Amniotic stem cell (primary cell): Measurements from ENCODE around the gene CIB4.

Experiments
- DNase-seq: peaks from one replicate; lab custom pipeline; 2025; lab: John Stamatoyannopoulos, UW

CIB4 gene

DNA sequence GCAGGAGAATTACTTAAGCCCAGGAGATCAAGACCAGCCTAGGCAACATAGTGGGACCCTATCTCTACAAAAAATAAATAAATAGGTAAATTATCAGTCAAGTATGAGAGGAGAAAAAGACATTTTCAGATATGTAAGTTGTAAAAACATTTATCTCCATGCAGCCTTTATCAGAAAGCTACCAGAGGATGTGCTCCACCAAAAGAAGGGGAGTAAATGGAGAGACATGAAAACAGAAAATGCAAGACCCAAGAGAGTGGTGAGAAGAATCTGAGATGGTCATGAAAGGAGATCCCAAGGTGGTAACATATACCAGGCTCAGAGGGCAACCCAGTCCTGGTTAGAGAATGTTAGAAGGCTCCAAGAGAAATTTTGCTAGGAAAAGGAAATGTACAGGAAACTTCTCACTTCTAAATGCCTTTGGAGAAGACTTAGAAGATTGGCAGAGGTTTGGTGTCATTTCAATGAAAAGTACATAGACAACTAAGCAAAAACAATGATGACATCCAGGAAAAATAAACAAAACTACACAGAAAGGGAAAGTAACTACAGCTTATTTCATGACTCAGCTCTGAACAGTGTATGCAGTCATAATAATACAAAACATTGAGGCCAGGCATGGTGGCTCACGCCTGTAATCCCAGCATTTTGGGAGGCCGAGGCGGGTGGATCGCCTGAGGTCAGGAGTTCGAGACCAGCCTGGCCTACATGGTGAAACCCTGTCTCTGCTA lies 19.5 kb downstream of the CIB4 start:
- DNase-seq, result no peak

- DNase-seq, result no peak
Observed at GRCh38 chr2:26620031-26620605, 21.0 kb downstream of the CIB4 start.

- DNase-seq, result no peak
Observed at GRCh38 chr2:26619521-26619951, 21.6 kb downstream of the CIB4 start.

- no peak for DNase-seq
Observed at GRCh38 chr2:26619096-26619495, 22.1 kb downstream of the CIB4 start.

GRCh38 chr2:26618611-26619010 lies 22.6 kb downstream of the CIB4 start:
- no peak for DNase-seq

DNA sequence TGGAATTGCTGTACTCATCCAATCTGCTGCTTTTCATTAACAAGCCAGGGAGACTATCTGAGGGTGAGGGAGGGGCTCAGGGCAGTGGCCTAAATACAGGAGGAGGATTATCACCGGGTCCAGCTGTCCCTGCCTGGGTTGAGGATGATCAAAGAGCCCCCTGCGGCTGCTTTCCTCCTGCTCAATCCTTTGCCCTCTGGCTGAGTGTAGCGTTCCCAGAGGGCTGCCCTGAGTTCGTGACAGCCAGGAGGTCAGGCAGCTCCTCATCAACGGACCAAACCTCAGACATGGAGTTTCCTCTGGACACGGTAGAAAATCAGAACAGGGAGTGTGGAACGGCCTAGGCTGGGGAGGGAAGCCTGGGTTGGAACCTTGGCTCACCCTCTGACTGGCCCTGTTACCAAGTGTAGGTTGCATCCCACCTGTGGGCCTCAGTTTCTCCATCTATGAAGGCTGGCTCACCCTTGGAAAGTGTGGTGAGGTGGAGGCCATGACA lies 23.5 kb downstream of the CIB4 start:
- no peak for DNase-seq

DNA sequence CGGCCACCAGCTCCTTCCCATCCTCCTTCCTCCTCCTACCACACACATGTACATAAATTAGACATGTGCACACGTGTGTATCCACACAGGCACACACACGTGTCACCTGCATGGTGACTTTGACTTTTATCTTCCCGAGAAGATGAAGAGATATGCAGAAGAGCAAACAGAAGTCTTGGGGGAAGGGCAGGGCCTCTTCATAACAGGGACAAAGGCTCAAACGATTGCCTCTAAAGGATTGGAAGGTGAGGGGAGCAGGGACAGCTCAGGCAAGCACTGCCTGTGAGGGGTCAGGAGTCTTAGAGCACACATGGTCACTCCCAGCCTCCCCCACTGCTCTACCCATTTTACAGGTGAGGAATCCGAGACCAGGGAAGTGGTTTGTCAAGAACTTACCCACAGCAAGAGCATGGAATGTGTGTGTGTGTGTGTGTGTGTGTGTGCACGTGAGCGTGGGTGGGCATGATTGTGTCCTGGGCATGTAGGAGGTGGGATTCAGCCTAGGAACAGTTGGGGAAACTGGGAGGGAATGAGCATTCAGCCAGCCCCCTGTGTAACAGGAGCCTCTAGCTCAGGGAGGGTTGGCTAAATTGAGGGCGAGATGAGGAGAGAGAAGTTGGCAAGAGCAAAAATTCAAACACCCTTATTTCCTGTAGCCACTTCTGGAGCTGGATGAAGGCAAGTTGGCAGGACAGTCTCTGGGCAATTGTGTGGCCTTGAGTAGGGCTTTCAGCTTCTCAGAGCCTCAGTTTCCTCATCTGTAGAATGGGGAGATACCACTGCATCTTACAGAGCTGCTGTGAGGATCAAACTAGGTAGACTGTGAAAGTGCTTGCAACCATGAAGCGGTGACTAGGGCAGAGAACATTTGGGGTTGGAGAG lies 24.2 kb downstream of the CIB4 start:
- no peak for DNase-seq

GRCh38 chr2:26615860-26616705 lies 25.1 kb downstream of the CIB4 start:
- no peak for DNase-seq

DNA sequence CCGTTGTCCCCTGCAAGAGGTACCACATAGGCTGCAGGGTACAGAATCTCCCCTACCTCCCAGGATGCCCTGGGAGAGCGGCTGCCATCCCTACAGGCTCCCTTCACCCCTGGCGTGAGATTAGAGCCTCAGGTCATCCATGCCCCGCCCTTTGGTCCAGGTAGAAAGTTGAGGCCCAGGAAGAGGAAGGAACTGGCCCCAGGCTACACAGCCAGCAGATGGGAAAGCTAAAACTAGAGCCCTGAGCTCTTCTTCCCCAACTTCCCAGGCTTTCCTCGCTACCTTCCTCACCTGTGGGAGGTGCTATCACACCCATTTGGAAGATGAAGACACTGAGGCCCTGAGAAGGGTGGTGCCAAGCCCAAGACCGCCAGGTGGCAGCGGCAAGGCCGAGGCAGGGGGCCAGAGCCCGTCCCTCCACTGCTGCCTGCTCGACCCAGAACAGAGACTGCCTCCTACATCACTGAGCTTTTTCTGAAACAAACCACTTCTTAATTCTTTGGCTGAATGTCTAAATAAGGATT lies 25.8 kb downstream of the CIB4 start:
- no peak for DNase-seq

- no peak for DNase-seq
Observed at GRCh38 chr2:26614216-26615138, 26.7 kb downstream of the CIB4 start.

- no peak for DNase-seq
Observed at GRCh38 chr2:26613241-26614215, 27.6 kb downstream of the CIB4 start.

DNA sequence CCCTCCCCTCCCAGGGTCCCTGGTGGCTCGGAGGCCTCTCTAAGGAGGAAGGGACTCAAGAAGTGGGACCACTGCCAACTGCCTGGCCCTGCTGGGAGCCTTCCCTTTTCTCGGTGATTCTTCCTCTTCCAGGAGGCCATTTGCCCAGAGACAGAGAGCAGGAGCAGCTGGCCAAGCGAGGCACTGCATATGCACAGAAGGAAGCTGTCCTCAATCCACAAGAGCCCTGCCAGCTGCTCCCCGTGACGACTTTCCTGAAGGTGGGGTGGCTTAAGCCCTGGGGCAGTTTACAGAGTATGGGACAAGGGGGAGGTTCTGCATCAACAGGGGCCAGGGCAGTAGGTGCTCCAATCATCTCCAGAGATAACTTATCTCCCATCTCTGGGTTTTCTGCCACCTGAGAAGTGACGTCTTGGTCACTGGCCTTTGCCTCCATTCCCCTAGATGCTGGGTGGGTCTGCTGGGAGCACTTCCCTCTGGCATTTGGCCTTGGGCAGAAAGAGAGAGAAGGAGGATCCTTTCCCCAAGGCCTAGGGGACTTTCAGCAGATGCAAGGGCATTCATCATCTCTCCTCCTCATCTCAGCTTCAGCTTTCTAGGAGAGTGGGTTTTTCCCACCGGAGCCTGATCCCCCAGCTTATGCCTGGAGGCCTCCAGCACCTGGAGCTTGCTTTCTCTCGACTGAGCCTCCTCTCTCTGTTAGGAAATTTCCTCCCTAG lies 28.5 kb downstream of the CIB4 start:
- DNase-seq, result no peak

DNA sequence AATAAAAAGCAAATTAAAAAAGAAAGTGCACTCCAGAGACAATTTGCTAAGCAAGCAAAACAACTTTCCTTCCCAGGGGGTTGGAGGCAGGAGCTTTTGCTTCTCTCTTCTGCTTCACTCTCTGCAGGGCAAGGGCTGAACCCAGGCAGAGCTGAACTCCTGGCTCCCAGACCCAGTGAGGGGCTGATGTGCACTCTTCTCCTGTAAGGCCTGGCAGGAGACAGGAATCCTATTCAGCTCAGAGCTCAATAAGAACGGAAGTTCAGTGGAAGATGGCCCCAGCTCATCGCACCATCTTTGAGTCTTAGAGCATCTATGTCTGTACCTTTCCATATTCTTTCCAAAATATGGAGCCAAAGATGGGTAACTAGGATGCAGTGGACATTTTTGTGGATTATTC lies 29.1 kb downstream of the CIB4 start:
- DNase-seq, result no peak

DNA sequence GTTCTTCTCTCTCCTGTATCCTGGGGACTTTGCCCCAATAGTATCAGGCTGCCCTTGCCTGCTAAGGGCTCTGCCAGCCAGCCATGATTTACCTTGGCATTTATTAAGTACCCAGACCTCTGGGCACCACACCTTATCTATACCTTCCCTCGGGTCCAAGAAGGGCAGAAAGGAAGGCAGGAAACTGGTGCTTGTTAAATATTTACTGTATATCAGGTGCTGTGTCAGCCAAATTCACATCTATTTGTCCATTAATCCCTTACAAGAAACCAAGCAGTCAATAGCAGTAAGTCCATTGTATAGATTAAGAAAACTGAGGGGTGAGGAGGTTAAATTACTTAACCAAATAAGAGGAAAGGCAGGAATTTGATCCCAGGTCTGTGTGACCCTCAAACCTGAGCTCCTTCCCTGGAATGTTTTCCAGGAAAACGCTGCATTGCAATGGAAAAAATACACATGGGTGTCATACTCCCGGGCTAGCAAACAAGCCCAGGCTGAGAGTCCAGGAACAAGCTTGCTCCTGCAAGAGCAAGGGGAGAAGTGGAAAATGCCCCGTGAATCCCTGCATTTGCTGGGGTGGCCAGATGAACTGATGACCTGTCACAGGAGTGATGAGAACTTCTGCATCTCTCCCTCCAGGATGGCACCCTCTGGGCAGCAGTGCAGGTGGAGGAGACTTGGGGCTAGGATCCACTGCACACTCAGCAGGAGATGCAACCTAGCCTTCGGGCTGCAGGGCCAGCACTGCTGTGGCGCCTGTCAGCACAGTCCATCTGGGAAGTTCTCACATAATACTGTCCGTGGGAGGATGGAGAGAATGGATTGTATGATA lies 30.4 kb downstream of the CIB4 start:
- no peak for DNase-seq

DNA sequence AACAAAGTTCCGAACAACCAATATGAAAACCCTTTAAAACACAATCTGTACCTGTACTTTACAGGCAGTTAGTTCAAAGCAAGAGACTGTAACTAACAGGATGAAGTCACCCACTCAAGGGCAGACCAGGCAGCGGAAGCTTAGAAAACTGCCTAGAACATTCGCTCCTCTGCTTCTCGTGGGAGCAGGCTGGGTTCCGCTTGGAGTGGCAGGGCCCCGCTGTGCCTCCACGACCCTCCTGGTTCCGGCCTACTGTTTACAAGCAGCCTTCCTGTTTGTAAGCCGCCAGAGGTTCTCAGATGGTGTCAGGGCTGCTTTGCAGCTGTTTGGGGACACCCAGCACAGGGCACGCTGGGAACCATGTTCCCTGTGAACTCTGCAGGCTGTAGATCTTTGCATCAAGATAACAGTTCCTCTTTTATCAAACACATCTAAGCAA lies 31.3 kb downstream of the CIB4 start:
- no peak for DNase-seq

DNA sequence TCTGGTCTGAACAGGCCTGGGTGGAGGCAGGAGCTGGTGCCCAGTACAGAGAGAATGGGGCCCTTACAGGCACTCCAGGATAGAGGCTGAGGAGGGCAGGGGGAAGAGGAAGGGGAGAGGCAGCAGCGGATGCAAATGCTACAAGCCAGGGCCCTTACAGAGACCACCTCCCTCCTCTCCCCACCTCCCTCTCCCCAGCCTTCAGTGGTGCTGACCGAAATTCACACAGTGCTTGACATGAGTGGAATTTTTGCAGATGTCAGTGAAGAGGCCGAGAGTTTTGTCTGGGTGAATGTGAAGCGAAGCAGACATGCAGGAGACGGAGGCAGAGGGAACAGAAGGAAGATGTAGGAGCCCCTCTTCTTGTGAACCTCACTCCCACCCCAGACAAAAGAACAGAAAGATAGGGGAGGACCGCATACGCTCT lies 31.9 kb downstream of the CIB4 start:
- DNase-seq, result no peak

DNA sequence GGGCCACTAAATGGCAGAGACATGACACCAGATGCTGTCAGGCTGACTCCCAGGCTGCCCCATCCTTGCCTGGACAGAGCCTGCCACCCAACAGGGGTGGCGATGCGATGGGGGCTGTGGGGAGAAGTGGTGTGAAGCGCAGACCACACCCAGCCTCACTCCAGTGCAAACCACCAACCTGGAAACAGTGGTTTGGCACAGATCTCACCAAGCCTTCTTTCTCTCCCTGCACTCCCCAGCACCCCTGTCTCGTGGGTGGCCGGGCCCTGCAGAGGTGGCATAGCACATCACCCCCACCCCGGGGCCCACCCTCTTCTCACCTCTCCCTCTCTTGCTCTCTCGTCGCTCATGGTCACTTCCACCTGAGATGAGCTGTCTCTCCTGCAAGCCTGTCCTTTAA lies 32.6 kb downstream of the CIB4 start:
- no peak for DNase-seq

- no peak for DNase-seq
Observed at GRCh38 chr2:26607698-26608097, 33.5 kb downstream of the CIB4 start.
